ENCODE results near the gene ALDH1A2.
A peak's percentile ranks its signal among the peaks of the same experiment; 100 is the strongest.

The ALDH1A2 gene

GRCh38 chr15:57943171-57943570, 122.3 kb downstream of the ALDH1A2 start:
- DNase-seq (ENCODE audit: low spot score): no peak

DNA sequence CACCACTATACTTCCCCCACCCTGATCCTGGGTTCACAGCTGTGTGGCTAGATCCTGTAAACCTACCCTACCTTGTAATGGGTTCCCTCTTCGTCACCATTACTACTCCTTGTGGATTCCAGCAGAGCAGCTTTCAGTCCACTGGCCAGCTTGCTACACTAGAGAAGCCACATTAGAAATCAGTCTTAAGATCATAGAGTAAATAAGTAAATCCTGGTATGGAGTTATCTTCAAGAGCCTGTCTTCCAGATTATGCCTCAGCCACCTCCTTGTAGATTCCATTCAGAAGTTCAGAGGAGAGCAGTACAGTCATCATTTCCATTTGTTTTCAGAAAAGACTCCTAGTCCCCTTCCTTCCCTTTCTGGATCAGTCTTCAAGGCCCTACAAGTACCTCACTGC, 123.7 kb downstream of the ALDH1A2 start:
- DNase-seq (ENCODE audit: low spot score): no peak

DNA sequence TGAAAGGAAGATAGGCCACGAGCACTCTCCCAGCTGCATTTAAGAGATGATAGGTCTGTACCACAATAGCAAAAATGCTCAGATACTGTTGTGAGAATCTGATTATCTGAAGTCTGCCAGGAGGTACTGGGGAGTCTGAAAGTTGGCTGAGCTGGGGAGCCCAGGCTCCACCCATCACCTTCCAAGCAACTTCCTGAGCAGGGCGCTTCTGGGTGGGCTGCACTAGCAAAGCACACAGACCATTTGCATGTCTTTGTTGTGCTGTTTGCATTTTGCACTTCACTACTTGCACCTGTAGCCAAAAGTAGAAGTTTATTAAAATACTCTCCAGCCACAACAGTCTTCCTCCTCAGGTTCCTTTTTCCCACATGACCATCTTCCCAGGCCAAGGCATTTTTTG, 133.2 kb downstream of the ALDH1A2 start:
- DNase-seq (ENCODE audit: low spot score): no peak

- no peak for DNase-seq (ENCODE audit: low spot score)
Observed at GRCh38 chr15:57931570-57931969, 133.9 kb downstream of the ALDH1A2 start.

DNA sequence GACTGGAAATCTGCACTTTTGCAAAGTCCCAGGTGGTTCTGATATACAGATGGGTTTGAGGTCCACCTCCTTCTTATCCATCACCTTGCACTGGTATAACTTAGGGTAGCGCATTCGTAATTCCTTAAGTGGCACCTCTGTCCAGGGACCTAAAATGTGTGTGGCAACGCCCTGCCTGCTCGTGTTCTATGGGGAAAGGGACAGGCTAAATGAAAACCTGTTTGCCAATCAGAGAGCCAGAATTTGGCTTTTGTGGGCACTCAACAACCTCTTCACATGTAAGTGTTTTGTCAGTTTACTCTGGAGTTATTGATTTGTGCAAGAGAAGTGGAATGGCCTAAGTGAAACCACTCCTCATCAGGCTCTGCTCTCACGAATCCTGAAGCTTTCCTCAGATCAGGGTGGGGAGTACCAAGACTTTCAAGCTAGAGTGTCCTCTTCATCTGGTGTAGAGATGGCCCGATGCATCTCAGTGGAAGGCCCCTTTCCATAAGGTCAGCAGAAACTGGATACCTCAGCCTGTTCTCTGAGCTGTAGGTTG, 138.3 kb downstream of the ALDH1A2 start:
- DNase-seq (ENCODE audit: low spot score): no peak

GRCh38 chr15:57925650-57926049, 139.9 kb downstream of the ALDH1A2 start:
- DNase-seq (ENCODE audit: low spot score): no peak

DNA sequence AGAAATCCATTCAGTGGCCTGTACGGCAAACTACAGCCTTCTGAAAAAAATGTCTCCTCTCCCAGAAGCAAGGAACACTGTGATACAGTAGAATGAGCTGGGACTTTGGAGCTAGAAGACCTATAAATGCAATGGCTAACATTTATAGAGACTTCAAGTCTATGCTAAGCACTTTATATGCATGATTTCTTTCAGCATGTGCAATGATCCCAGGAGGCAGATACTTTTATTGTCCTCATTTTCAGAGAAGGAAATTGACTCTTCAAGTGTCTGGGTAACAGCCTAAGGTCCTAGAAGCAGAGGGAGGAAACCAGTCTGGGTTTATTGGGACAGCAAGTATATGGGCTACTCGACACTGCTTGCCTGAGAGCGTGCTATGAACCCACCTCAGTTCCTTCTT, 140.9 kb downstream of the ALDH1A2 start:
- no peak for DNase-seq (ENCODE audit: low spot score)

GRCh38 chr15:57923750-57924149, 141.8 kb downstream of the ALDH1A2 start:
- DNase-seq (ENCODE audit: low spot score): no peak

DNA sequence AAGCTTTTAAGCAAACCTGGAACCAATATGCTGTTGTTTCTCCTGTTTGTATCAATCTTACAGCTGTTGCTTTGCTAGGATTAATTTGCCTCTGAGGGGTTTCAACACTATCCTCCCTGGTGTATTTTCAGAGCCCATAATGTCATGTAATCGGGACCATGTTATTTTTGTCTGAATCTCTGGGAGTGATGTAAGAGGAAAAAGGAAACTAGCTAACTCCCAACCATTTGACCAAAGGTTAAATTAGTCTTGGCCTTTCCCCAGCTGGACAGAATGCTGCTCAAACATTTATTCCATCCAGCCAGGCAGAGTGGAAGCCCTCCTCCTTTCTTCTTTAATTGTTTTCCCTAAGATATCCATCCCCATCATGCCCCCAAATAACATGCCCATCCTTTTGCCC, 142.2 kb downstream of the ALDH1A2 start:
- no peak for DNase-seq (ENCODE audit: low spot score)

- DNase-seq (ENCODE audit: low spot score): no peak
Observed at GRCh38 chr15:57922776-57923175, 142.7 kb downstream of the ALDH1A2 start.

GRCh38 chr15:57921371-57921770, 144.1 kb downstream of the ALDH1A2 start:
- no peak for DNase-seq (ENCODE audit: low spot score)

- DNase-seq (ENCODE audit: low spot score): peak; percentile 7
Observed at GRCh38 chr15:57920911-57921310, 144.6 kb downstream of the ALDH1A2 start.

DNA sequence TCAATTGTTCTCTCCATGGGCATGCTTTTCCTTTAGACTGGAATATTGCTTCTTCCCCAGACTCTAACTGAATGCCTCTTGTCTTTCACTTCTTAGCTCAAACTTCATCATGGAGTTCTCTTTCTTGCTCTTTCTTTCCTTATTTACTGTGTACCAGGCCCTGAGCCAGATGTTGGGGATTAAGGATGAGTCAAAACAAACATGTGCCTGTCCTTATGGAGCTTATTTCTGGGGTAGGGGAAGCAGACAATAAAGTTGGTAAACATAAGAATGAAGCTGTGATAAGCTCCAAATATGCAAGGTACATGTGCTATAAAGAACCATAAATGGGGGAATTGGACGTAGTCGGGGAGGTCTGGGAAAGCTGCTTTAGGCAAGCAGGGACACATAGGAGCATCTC, 145.8 kb downstream of the ALDH1A2 start:
- no peak for DNase-seq (ENCODE audit: low spot score)

- DNase-seq (ENCODE audit: low spot score): no peak
Observed at GRCh38 chr15:57917998-57918397, 147.5 kb downstream of the ALDH1A2 start.

- DNase-seq (ENCODE audit: low spot score): no peak
Observed at GRCh38 chr15:57916695-57917094, 148.8 kb downstream of the ALDH1A2 start.

DNA sequence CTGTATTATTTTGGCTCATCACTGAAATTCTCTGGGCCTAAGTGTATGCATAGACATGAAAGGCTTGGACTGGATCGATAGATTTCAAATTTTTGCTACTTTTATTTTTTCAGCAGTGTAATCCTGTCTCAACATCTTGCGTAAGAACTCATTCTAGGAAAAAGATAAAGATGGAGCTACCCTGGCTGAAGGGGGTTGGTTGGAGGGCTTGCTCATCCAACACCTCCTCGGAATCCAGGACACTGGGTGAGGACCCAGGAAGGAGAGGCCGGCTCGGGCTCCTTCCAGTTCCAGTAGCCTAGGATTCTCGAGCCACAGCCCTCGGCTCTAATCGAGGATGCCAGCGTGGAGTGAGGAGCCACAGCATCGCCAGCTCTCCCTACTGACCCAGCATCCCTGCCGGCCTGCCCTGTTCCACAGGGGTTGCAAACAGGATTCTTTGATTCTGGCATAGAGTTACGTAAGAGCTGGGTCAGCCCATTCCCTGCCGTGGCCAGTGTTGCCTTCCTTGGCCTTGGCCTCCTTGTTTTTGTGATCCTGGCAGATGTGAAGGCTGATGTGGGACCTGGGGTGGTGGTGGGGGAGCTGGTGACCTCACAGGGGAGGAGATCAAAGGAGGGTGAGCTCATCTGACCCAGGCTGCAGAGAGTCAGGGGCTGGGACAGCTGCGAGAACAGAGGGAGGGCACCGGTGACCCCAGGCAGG, 149.5 kb downstream of the ALDH1A2 start:
- DNase-seq (ENCODE audit: low spot score): no peak

- no peak for DNase-seq (ENCODE audit: low spot score)
Observed at GRCh38 chr15:57914350-57915055, 151.0 kb downstream of the ALDH1A2 start.

- no peak for DNase-seq (ENCODE audit: low spot score)
Observed at GRCh38 chr15:57911247-57911646, 154.3 kb downstream of the ALDH1A2 start.

- no peak for DNase-seq (ENCODE audit: low spot score)
Observed at GRCh38 chr15:57910672-57911071, 154.8 kb downstream of the ALDH1A2 start.

- no peak for DNase-seq (ENCODE audit: low spot score)
Observed at GRCh38 chr15:57909388-57909787, 156.1 kb downstream of the ALDH1A2 start.

DNA sequence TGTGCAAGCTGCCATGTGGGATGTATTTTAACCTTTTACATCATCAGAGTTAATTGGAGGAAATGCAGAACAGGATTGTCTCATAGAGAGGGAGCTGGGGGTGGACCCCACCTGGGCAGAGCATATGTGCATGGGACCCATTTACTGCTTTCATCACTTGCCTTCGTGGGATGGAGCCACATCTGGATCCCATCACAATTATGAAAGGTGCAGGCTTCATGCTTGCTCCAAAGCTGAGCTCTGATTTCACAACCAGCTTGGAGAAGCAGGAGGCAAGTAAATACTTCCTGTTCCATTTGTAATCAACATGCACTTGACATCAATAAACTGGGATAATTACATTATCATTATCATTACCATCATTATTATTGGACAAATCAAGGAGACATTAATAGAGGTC, 161.9 kb downstream of the ALDH1A2 start:
- DNase-seq (ENCODE audit: low spot score): no peak

All from cerebellar cortex (tissue), 1 donor.